K562 (cell line): ENCODE measurements around the gene SERINC5. TPM values are rescaled to one million over a fixed set of nuclear protein-coding genes. Genes with fewer than 3 reads are reported as not detected.
A peak's percentile ranks its signal among the peaks of the same experiment; 100 is the strongest.

Experiments used
- ARID3A ChIP-seq: IDR thresholded peaks from 2 replicates; pipeline ENCODE4 v1.6.1; 2012; ENCODE audit warnings: low read depth, low read length, improper control_type of control experiment, borderline replicate concordance
- CBX8 ChIP-seq: fragments of 200-600 bp; sonication (generic); IDR thresholded peaks from 2 replicates; pipeline ENCODE4 v1.6.1; 2012; ENCODE audit warnings: borderline replicate concordance, mixed run types, low read depth, mild to moderate bottlenecking, moderate library complexity, mixed read lengths, low read length, control low read depth, inconsistent platforms; ENCODE audit not compliant: poor library complexity, severe bottlenecking; ENCODE audit errors: extremely low read depth
- CEBPG ChIP-seq, 3 experiments: fragments of 200-800 bp in 1 of 3; sonication (Bioruptor generic) in 1 of 3; sonication (generic) in 1 of 3; formaldehyde crosslinking in 1 of 3; IDR thresholded peaks in 2 of 3; conservative IDR thresholded peaks in 1 of 3; 2 replicates each; pipeline versions ENCODE4 v1.6.1 to v1.8.0; 2016 to 2022; ENCODE audit warnings: missing compliant biosample characterization in 2 of 3, missing genetic modification characterization in 2 of 3, mild to moderate bottlenecking in 1 of 3, missing genetic modification reagents in 1 of 3
- ETS2 ChIP-seq: IDR thresholded peaks from 2 replicates; pipeline ENCODE4 v1.6.1; 2016; ENCODE audit warnings: borderline replicate concordance, missing genetic modification characterization, mild to moderate bottlenecking, moderate library complexity, missing compliant biosample characterization; ENCODE audit not compliant: poor library complexity, severe bottlenecking
- FOS ChIP-seq: IDR thresholded peaks from 3 replicates; pipeline ENCODE4 v1.6.1; 2011; ENCODE audit not compliant: insufficient read length; ENCODE audit errors: extremely low read depth
- GABPB1 ChIP-seq: sonication (generic); formaldehyde crosslinking; IDR thresholded peaks from 2 replicates; pipeline ENCODE4 v1.8.0; 2022; ENCODE audit warnings: mild to moderate bottlenecking, missing genetic modification reagents
- MBD2 ChIP-seq: sonication (generic); IDR thresholded peaks from 2 replicates; pipeline ENCODE4 v1.6.1; 2016; ENCODE audit warnings: low read depth, borderline replicate concordance
- NR2C1 ChIP-seq, 2 experiments: fragments of 450-650 bp; IDR thresholded peaks; 2 replicates each; pipeline ENCODE4 v1.6.1; 2017; ENCODE audit warnings: mild to moderate bottlenecking in 2 of 2, antibody characterized with exemption in 1 of 2, inconsistent platforms in 1 of 2, missing compliant biosample characterization in 1 of 2, missing genetic modification characterization in 1 of 2
- NRF1 ChIP-seq, 2 experiments: fragments of 450-650 bp; IDR thresholded peaks in 1 of 2; conservative IDR thresholded peaks in 1 of 2; 2 replicates each; pipeline ENCODE4 v1.6.1; 2014; ENCODE audit warnings: mild to moderate bottlenecking in 2 of 2
- RFX7 ChIP-seq: fragments of 250-450 bp; sonication (Bioruptor Pico); IDR thresholded peaks from 2 replicates; pipeline ENCODE4 v1.5.1; 2021; ENCODE audit warnings: mild to moderate bottlenecking
- RNF2 ChIP-seq: sonication (generic); IDR thresholded peaks from 2 replicates; pipeline ENCODE4 v1.6.1; 2016
- RNF219 ChIP-seq: fragments of 250-450 bp; sonication (Bioruptor Pico); IDR thresholded peaks from 2 replicates; pipeline ENCODE4 v1.5.0; 2022; ENCODE audit warnings: mild to moderate bottlenecking
- SP2 ChIP-seq: IDR thresholded peaks from 2 replicates; pipeline ENCODE4 v1.6.1; 2011; ENCODE audit warnings: mild to moderate bottlenecking, low read depth, low read length, moderate library complexity; ENCODE audit not compliant: poor library complexity, severe bottlenecking; ENCODE audit errors: extremely low read depth
- TFAP4 ChIP-seq: sonication (generic); formaldehyde crosslinking; IDR thresholded peaks from 2 replicates; pipeline ENCODE4 v1.8.0; 2022; ENCODE audit warnings: missing genetic modification reagents, mild to moderate bottlenecking, moderate library complexity, borderline replicate concordance
- ZNF143 ChIP-seq: sonication (generic); formaldehyde crosslinking; IDR thresholded peaks from 2 replicates; pipeline ENCODE4 v1.9.0; 2022; ENCODE audit warnings: mild to moderate bottlenecking, missing genetic modification reagents
- ZNF232 ChIP-seq: sonication (generic); formaldehyde crosslinking; IDR thresholded peaks from 2 replicates; pipeline ENCODE4 v1.8.0; 2022; ENCODE audit warnings: mild to moderate bottlenecking, missing genetic modification reagents
- ZNF347 ChIP-seq: fragments of 450-650 bp; formaldehyde crosslinking; IDR thresholded peaks from 2 replicates; pipeline ENCODE4 v1.4.0; 2020; ENCODE audit warnings: low read depth, mild to moderate bottlenecking, moderate library complexity
- polyA plus RNA-seq, 8 experiments: library from polyadenylated mRNA; depleted of rRNA in 4 of 8; stranded (reverse) in 5 of 8; unstranded in 3 of 8; fragments of >200 nt; fragmentation: Nextera tagmentation in 2 of 8; fragmentation: Illumina TruSeq in 1 of 8; extraction: Ambion mirVana in 2 of 8; extraction: Trizol in 1 of 8; gene quantifications; 2 replicates each; pipeline versions ENCODE4 v1.2.1 to v1.2.3, GENCODE V29; 2011 to 2014; ENCODE audit warnings: inconsistent platforms in 1 of 8, missing spikeins in 1 of 8
- total RNA-seq, 7 experiments: library from RNA; depleted of rRNA in 6 of 7; stranded (reverse); fragments of >200 nt in 6 of 7; fragmentation: Illumina TruSeq in 2 of 7; extraction: Trizol in 2 of 7; gene quantifications; 2 replicates each; pipeline versions ENCODE4 v1.2.1 to v1.2.3, GENCODE V29; 2011 to 2021; ENCODE audit warnings: low replicate concordance in 1 of 7
- TF ChIP-seq, protein P1 (sequence below): fragments of 200-800 bp; sonication (Bioruptor generic); IDR thresholded peaks from 2 replicates; pipeline ENCODE4 v1.6.1; 2017; ENCODE audit warnings: missing genetic modification characterization, missing compliant biosample characterization

The SERINC5 gene
- total and polyA plus RNA-seq, 9 of the 15 experiments (the other 6 are each of a cell fraction or from before 2014, with no cell fraction given) = 1.4 to 7.9 (median 3.7) TPM

GRCh38 chr5:80246995-80247729, 8.7 kb downstream of the SERINC5 start (continued):
- TF ChIP-seq ETS2 (tag) = no peak
- TF ChIP-seq SP2 = no peak
- TF ChIP-seq, protein P1, sequence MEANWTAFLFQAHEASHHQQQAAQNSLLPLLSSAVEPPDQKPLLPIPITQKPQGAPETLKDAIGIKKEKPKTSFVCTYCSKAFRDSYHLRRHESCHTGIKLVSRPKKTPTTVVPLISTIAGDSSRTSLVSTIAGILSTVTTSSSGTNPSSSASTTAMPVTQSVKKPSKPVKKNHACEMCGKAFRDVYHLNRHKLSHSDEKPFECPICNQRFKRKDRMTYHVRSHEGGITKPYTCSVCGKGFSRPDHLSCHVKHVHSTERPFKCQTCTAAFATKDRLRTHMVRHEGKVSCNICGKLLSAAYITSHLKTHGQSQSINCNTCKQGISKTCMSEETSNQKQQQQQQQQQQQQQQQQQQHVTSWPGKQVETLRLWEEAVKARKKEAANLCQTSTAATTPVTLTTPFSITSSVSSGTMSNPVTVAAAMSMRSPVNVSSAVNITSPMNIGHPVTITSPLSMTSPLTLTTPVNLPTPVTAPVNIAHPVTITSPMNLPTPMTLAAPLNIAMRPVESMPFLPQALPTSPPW (CRISPR knock-in tag) = 0 out of 2 replicates have a peak, but pooled peaks have one; percentile 14
- TF ChIP-seq ARID3A = peak; percentile 88
- TF ChIP-seq NR2C1 (IDR thresholded peaks at IDR 0.05) = no peak
- no peak for TF ChIP-seq NR2C1 (tag; IDR thresholded peaks at IDR 0.05)
- 0 out of 2 replicates have a peak, but pooled peaks have one; percentile 16 for TF ChIP-seq RNF2
- peak in 1 of 2 experiments; percentile 42; a peak in 2 of 4 replicates for TF ChIP-seq NRF1 (conservative IDR thresholded peaks at IDR 0.05 in 1 of 2, IDR thresholded peaks at IDR 0.05 in 1 of 2)
- no peak for TF ChIP-seq ZNF347 (CRISPR knock-in tag)
- peak; percentile 22; the same call in 1 of the 2 replicates for TF ChIP-seq GABPB1
- TF ChIP-seq RFX7 (CRISPR knock-in tag) = no peak
- TF ChIP-seq CEBPG (CRISPR knock-in tag; IDR thresholded peaks at IDR 0.05) = 0 out of 2 replicates have a peak, but pooled peaks have one; percentile 10
- no peak for TF ChIP-seq CEBPG (tag; conservative IDR thresholded peaks at IDR 0.05 in 1 of 2, IDR thresholded peaks at IDR 0.05 in 1 of 2)
- TF ChIP-seq CBX8 = no peak
- peak; percentile 48 for TF ChIP-seq FOS
- TF ChIP-seq ZNF143 = no peak
- TF ChIP-seq RNF219 (CRISPR knock-in tag) = no peak
- no peak for TF ChIP-seq ZNF232 (CRISPR knock-in tag)
- TF ChIP-seq TFAP4 (CRISPR knock-in tag) = peak; percentile 43; the same call in 1 of the 2 replicates
- TF ChIP-seq MBD2 = 0 out of 2 replicates have a peak, but pooled peaks have one; percentile 20
